Measurements from ENCODE around the gene SGK2.

DNA sequence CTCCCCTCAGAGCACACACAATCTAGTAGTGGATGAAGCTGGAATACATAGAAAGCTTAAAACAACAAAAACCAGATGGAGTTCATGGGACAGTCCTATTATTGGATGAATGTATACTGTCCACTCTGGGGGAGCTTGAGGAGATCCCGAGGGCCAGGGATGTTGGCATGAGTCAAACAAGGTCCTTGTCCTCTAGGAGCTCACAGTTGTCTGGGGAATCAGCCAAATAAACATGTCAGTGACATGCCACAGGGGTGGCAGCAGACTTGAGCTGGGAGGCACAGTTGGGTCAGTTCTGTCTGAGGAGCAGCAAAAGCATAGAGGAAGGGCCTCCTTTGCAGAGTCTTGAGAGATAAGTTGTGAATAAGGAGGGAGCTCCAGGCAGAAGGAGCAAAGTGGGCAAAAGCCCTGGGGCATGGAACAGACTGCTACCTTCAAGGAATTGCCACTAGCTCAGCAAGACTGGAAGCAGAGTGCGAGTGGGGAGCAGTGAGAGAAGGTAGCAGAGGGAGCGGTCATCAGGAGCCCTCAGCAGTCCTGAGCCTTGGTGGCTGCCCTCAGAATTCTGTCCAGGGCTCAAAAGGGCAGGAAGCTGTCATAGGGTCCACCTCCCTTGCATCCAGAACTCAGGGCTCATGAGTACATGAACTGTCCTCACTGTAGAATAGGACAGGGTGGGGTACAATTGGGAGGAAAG is 29.2 kb upstream of the SGK2 start:
- TF ChIP-seq, protein P1, sequence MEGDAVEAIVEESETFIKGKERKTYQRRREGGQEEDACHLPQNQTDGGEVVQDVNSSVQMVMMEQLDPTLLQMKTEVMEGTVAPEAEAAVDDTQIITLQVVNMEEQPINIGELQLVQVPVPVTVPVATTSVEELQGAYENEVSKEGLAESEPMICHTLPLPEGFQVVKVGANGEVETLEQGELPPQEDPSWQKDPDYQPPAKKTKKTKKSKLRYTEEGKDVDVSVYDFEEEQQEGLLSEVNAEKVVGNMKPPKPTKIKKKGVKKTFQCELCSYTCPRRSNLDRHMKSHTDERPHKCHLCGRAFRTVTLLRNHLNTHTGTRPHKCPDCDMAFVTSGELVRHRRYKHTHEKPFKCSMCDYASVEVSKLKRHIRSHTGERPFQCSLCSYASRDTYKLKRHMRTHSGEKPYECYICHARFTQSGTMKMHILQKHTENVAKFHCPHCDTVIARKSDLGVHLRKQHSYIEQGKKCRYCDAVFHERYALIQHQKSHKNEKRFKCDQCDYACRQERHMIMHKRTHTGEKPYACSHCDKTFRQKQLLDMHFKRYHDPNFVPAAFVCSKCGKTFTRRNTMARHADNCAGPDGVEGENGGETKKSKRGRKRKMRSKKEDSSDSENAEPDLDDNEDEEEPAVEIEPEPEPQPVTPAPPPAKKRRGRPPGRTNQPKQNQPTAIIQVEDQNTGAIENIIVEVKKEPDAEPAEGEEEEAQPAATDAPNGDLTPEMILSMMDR (conservative IDR thresholded peaks at IDR 0.05; ENCODE audit: low read length), result no peak
- no peak for TF ChIP-seq EZH2phosphoT487 (IDR thresholded peaks at IDR 0.05; ENCODE audit: borderline replicate concordance, low read depth, low read length)
